ENCODE measurements around the gene GUCA2A. TPM values are rescaled to one million over a fixed set of nuclear protein-coding genes. Genes with fewer than 3 reads are reported as not detected.
A peak's percentile ranks its signal among the peaks of the same experiment; 100 is the strongest.

Gene GUCA2A
- total RNA-seq, 1 donor = not detected

GRCh38 chr1:42186152-42186551 lies 21.6 kb upstream of the GUCA2A start:
- TF ChIP-seq, protein P1, sequence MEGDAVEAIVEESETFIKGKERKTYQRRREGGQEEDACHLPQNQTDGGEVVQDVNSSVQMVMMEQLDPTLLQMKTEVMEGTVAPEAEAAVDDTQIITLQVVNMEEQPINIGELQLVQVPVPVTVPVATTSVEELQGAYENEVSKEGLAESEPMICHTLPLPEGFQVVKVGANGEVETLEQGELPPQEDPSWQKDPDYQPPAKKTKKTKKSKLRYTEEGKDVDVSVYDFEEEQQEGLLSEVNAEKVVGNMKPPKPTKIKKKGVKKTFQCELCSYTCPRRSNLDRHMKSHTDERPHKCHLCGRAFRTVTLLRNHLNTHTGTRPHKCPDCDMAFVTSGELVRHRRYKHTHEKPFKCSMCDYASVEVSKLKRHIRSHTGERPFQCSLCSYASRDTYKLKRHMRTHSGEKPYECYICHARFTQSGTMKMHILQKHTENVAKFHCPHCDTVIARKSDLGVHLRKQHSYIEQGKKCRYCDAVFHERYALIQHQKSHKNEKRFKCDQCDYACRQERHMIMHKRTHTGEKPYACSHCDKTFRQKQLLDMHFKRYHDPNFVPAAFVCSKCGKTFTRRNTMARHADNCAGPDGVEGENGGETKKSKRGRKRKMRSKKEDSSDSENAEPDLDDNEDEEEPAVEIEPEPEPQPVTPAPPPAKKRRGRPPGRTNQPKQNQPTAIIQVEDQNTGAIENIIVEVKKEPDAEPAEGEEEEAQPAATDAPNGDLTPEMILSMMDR (IDR thresholded peaks at IDR 0.05; ENCODE audit: insufficient read depth, low read length) = no peak
- DNase-seq (ENCODE audit: low read depth) = peak; percentile 62

GRCh38 chr1:42184616-42185015 lies 20.1 kb upstream of the GUCA2A start:
- no peak overlapping the region for H3K4me3 ChIP-seq (ENCODE audit: low read depth, low read length)

More at GRCh38 chr1:42186152-42186551, 21.6 kb upstream of the GUCA2A start:
- no peak overlapping the region for H3K4me3 ChIP-seq (ENCODE audit: low read depth, low read length)

GRCh38 chr1:42183957-42184268 lies 19.4 kb upstream of the GUCA2A start:
- TF ChIP-seq, protein P1 (IDR thresholded peaks at IDR 0.05; ENCODE audit: insufficient read depth, low read length) = no peak
- DNase-seq (ENCODE audit: low read depth) = no peak
- no peak overlapping the region for H3K4me3 ChIP-seq (ENCODE audit: low read depth, low read length)

More at GRCh38 chr1:42184616-42185015, 20.1 kb upstream of the GUCA2A start:
- no peak for DNase-seq (ENCODE audit: low read depth)
- TF ChIP-seq, protein P1 (IDR thresholded peaks at IDR 0.05; ENCODE audit: insufficient read depth, low read length) = no peak

- TF ChIP-seq, protein P1 (IDR thresholded peaks at IDR 0.05; ENCODE audit: insufficient read depth, low read length) = no peak
- no peak overlapping the region for H3K4me3 ChIP-seq (ENCODE audit: low read depth, low read length)
- DNase-seq (ENCODE audit: low read depth) = no peak
Measured at GRCh38 chr1:42183210-42183956, 18.8 kb upstream of the GUCA2A start.

GRCh38 chr1:42181687-42182086 lies 17.1 kb upstream of the GUCA2A start:
- TF ChIP-seq, protein P1 (IDR thresholded peaks at IDR 0.05; ENCODE audit: insufficient read depth, low read length) = no peak
- no peak overlapping the region for H3K4me3 ChIP-seq (ENCODE audit: low read depth, low read length)
- no peak for DNase-seq (ENCODE audit: low read depth)

DNA sequence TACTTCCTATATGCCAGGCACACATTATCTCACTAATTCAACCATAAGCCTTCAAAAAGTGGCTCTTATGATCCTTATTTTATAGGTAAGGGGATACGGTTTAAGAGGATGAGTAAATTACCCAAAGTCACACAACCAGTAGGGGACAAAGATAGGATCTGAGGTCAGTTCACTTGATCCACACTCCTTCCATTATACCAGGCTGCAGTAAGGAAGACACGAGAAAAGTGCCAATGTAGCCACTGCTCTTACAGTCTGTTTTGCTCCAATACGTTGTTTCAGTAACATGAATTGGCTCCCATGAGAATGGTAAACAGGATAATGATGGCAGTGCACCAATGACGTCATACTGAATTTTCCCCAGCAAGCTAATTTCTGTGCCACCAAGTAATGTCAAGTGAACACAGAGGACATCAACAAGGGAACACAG lies 15.4 kb upstream of the GUCA2A start:
- DNase-seq (ENCODE audit: low read depth) = peak; percentile 9
- TF ChIP-seq, protein P1 (IDR thresholded peaks at IDR 0.05; ENCODE audit: insufficient read depth, low read length) = no peak

GRCh38 chr1:42179275-42179674 lies 14.7 kb upstream of the GUCA2A start:
- DNase-seq (ENCODE audit: low read depth) = peak; percentile 94
- H3K4me3 ChIP-seq (ENCODE audit: low read depth, low read length) = no peak overlapping the region
- TF ChIP-seq, protein P1 (IDR thresholded peaks at IDR 0.05; ENCODE audit: insufficient read depth, low read length) = no peak

More for the DNA sequence above, 15.4 kb upstream of the GUCA2A start:
- H3K4me3 ChIP-seq (ENCODE audit: low read depth, low read length) = no peak overlapping the region
